Measurements from ENCODE around the gene HMGN3. TPM values are rescaled to one million over a fixed set of nuclear protein-coding genes. Genes with fewer than 3 reads are reported as not detected.

HMGN3 gene
- total RNA-seq, 2 experiments from 2014 or later: 97.5 to 105 TPM

DNA sequence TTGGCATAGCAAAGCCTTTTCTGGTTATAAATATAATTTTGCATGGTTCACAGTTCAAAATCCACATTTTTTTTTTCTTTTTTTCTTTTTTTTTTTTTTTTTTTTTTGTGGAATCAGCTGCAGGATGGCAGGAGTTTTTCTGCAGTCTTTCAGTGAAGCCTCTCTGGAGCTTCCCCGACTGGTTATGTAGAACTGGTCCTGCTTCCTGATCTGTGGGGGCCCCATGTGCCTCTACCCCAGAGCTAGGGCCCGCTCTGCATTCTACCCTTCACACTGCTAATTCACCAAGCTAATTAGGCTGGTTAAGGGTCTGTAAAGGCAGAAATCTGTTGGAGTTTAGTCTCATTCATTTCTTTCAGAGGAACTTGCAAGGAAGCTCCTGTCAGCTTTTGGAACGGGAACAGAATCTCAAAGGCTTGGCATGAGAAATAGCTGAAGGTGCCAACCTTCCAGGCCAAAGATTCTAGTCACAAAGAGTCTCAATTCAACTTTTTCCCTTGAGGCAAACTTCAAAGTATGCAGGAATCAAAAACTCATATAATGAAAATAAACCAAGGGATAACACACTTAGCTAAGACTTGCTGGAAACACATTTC, 45.5 kb downstream of the HMGN3 start:
- intact Hi-C loops (cut with micrococcal nuclease; ENCODE audit: unreplicated experiment): no loop called here
- no peak overlapping the region for H3K27ac ChIP-seq (ENCODE audit: low read depth, low read length, poor library complexity, severe bottlenecking)
- TF ChIP-seq EZH2phosphoT487 (IDR thresholded peaks at IDR 0.05; ENCODE audit: borderline replicate concordance, low read depth, low read length): no peak
- TF ChIP-seq, protein P1, sequence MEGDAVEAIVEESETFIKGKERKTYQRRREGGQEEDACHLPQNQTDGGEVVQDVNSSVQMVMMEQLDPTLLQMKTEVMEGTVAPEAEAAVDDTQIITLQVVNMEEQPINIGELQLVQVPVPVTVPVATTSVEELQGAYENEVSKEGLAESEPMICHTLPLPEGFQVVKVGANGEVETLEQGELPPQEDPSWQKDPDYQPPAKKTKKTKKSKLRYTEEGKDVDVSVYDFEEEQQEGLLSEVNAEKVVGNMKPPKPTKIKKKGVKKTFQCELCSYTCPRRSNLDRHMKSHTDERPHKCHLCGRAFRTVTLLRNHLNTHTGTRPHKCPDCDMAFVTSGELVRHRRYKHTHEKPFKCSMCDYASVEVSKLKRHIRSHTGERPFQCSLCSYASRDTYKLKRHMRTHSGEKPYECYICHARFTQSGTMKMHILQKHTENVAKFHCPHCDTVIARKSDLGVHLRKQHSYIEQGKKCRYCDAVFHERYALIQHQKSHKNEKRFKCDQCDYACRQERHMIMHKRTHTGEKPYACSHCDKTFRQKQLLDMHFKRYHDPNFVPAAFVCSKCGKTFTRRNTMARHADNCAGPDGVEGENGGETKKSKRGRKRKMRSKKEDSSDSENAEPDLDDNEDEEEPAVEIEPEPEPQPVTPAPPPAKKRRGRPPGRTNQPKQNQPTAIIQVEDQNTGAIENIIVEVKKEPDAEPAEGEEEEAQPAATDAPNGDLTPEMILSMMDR (conservative IDR thresholded peaks at IDR 0.05; ENCODE audit: low read length): no peak
- H3K9me3 ChIP-seq (ENCODE audit: low read length): no peaks in the 10 kb centered on the region
- no peak overlapping the region for H2AFZ ChIP-seq (ENCODE audit: low read length)
- no TSS peak for BruUV-seq (replicated peaks)
- H3K79me2 ChIP-seq (ENCODE audit: insufficient read depth, low read depth, low read length): no peaks in the 10 kb centered on the region
- no peaks in the 10 kb centered on the region for H4K20me1 ChIP-seq (ENCODE audit: insufficient read depth, low read length)
- no peaks in the 10 kb centered on the region for H3K9me2 ChIP-seq (ENCODE audit: insufficient read depth, low read length)
- H3K4me1 ChIP-seq (ENCODE audit: insufficient read depth, low read length, poor library complexity, severe bottlenecking): no peaks in the 10 kb centered on the region
- no peaks in the 10 kb centered on the region for H3K36me3 ChIP-seq (ENCODE audit: insufficient read depth, low read length)
- CTCF ChIA-PET (ENCODE audit: unreplicated experiment): no interaction called here
- DNase-seq (ENCODE audit: low spot score): no peak
- no peak overlapping the region for H3K4me3 ChIP-seq (ENCODE audit: low read depth, low read length, poor library complexity, severe bottlenecking)
- POLR2A ChIA-PET: interaction anchor here (0.6 to 1.0 kb wide), 7 partner anchors 15 to 741 kb away, joined by 3 to 4 read pairs (median 3); no protein-coding TSS in a partner anchor
- no peak overlapping the region for H3K4me2 ChIP-seq (ENCODE audit: low read length)

DNA sequence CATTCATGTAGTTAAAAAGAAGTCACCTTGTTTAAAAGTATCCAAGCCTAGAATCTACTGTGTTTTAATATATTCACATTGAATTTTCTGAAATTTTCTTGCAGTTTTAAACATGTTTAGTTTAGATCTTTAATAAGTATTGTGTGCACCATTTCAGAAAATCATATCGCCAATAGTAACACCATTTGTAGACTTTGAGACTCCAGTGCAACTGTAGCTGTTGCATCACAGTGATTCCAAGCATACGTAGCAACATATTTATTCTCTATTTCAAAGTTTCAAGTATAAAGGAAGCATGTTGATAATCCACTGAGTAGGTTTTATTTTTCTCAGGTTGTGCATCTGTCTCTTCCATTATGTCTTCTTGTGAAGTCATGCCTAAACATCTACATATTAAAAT, 46.4 kb downstream of the HMGN3 start:
- TF ChIP-seq, protein P1 (conservative IDR thresholded peaks at IDR 0.05; ENCODE audit: low read length): no peak
- TF ChIP-seq EZH2phosphoT487 (IDR thresholded peaks at IDR 0.05; ENCODE audit: borderline replicate concordance, low read depth, low read length): no peak
- Histone ChIP-seq H3K79me2 (ENCODE audit: insufficient read depth, low read depth, low read length) (no peaks in the 10 kb centered on the region), H3K9me2 (ENCODE audit: insufficient read depth, low read length) (no peaks in the 10 kb centered on the region), H3K9me3 (ENCODE audit: low read length) (no peaks in the 10 kb centered on the region), H3K4me2 (ENCODE audit: low read length) (no peak overlapping the region), H3K4me3 (ENCODE audit: low read depth, low read length, poor library complexity, severe bottlenecking) (no peak overlapping the region), H3K4me1 (ENCODE audit: insufficient read depth, low read length, poor library complexity, severe bottlenecking) (no peaks in the 10 kb centered on the region), H2AFZ (ENCODE audit: low read length) (no peak overlapping the region), H3K36me3 (ENCODE audit: insufficient read depth, low read length) (no peaks in the 10 kb centered on the region), H4K20me1 (ENCODE audit: insufficient read depth, low read length) (no peaks in the 10 kb centered on the region), H3K27ac (ENCODE audit: low read depth, low read length, poor library complexity, severe bottlenecking) (no peak overlapping the region)
- no peak for DNase-seq (ENCODE audit: low spot score)
- intact Hi-C loops (cut with micrococcal nuclease; ENCODE audit: unreplicated experiment): no loop called here
- ChIA-PET POLR2A (no interaction called here), CTCF (ENCODE audit: unreplicated experiment) (no interaction called here)
- BruUV-seq (replicated peaks): no TSS peak

DNA sequence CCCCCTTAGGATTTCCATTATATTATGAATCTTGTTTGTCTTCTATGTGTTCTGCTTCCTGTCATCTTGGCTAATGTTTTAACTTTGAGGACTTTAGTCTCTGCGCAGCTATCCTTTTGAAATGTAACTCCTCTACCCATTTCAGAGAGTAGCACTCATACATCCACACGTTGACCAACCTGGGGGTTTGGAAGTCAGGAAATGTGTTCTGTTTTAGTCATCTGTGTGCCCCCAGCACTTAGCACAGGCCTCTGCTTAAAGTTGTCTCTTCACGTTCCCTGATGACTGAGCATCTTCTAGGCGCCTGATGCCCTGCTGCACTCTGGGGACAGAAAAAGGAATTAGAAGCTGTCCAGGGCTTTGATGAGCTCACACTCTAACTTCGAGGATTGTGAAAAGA, 47.9 kb downstream of the HMGN3 start:
- Histone ChIP-seq H3K4me2 (ENCODE audit: low read length) (no peak overlapping the region), H3K4me1 (ENCODE audit: insufficient read depth, low read length, poor library complexity, severe bottlenecking) (no peaks in the 10 kb centered on the region), H3K79me2 (ENCODE audit: insufficient read depth, low read depth, low read length) (no peaks in the 10 kb centered on the region), H3K9me3 (ENCODE audit: low read length) (no peaks in the 10 kb centered on the region), H2AFZ (ENCODE audit: low read length) (no peak overlapping the region), H3K36me3 (ENCODE audit: insufficient read depth, low read length) (no peaks in the 10 kb centered on the region), H3K4me3 (ENCODE audit: low read depth, low read length, poor library complexity, severe bottlenecking) (no peak overlapping the region), H4K20me1 (ENCODE audit: insufficient read depth, low read length) (no peaks in the 10 kb centered on the region), H3K27ac (ENCODE audit: low read depth, low read length, poor library complexity, severe bottlenecking) (no peak overlapping the region), H3K9me2 (ENCODE audit: insufficient read depth, low read length) (no peaks in the 10 kb centered on the region)
- POLR2A ChIA-PET: interaction anchor here (0.6 kb wide), 1 partner anchor 116 kb away, joined by 5 read pairs; no protein-coding TSS in a partner anchor
- CTCF ChIA-PET (ENCODE audit: unreplicated experiment): no interaction called here
- no TSS peak for BruUV-seq (replicated peaks)
- no peak for DNase-seq (ENCODE audit: low spot score)
- intact Hi-C loops (cut with micrococcal nuclease; ENCODE audit: unreplicated experiment): no loop called here
- TF ChIP-seq EZH2phosphoT487 (IDR thresholded peaks at IDR 0.05; ENCODE audit: borderline replicate concordance, low read depth, low read length): no peak
- TF ChIP-seq, protein P1 (conservative IDR thresholded peaks at IDR 0.05; ENCODE audit: low read length): no peak

All from OCI-LY7 (cell line).